Esophagus squamous epithelium (tissue), 4 donors: ENCODE data around the gene NUDCD3.

Experiments
- POLR2A ChIP-seq, 4 donors: fragments of 450-650 bp; IDR thresholded peaks; one replicate each; pipeline ENCODE4 v1.6.1; 2017; ENCODE audit warnings: antibody characterized with exemption in 4 of 4, mild to moderate bottlenecking in 4 of 4, moderate library complexity in 3 of 4
- TF ChIP-seq, protein P1 (sequence below), 6 experiments: fragments of 450-650 bp in 4 of 6; fragments of 200-600 bp in 2 of 6; sonication (generic) in 2 of 6; IDR thresholded peaks; one replicate each; pipeline ENCODE4 v1.5.1; 2016 to 2019; ENCODE audit warnings: antibody characterized with exemption in 6 of 6, mild to moderate bottlenecking in 4 of 6, moderate library complexity in 4 of 6

DNA sequence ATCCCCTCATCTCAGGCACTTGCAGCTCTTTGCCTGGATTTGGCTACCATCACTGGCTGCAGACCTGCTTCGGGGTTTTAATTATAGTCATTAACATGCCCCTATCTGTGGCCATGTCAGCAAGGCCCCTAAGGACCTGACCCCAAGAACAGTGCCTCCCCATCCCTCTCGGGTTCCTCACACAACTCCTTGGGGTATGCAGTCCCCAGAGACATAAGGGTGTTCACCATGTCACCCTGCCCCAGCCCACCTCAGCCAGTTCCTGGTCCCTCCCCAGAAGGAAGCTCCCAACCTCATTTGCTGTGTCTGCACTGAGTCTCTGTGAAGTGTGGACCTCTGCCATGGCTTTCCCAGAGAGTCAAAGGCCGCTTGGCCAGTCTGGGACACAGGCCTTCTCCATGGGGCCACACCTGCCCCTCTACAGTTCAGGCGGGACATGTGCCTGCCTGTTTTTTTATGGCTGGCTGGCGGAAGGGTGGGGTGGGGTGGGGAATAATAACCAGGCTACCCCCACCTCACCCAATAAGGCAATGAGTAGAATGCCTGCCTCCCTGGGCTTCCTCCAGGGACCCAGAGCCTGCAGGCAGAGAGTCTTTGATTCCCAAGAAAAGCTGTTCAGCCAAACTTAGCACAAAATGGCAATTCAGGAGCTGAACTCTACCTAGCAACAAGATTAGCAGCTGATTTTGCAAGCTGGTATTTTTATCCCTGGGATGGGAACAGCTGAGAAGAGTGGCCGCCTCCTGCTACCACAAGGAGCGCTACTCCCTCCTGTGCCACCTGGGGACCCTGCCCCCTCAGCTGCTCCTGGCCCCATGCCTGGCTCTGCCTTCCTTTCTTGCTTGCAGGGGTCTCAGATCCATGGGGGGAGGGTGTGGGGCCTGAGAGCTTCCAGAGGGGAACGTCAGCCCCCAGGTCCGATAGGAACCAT lies 141.3 kb downstream of the NUDCD3 start:
- TF ChIP-seq, protein P1, sequence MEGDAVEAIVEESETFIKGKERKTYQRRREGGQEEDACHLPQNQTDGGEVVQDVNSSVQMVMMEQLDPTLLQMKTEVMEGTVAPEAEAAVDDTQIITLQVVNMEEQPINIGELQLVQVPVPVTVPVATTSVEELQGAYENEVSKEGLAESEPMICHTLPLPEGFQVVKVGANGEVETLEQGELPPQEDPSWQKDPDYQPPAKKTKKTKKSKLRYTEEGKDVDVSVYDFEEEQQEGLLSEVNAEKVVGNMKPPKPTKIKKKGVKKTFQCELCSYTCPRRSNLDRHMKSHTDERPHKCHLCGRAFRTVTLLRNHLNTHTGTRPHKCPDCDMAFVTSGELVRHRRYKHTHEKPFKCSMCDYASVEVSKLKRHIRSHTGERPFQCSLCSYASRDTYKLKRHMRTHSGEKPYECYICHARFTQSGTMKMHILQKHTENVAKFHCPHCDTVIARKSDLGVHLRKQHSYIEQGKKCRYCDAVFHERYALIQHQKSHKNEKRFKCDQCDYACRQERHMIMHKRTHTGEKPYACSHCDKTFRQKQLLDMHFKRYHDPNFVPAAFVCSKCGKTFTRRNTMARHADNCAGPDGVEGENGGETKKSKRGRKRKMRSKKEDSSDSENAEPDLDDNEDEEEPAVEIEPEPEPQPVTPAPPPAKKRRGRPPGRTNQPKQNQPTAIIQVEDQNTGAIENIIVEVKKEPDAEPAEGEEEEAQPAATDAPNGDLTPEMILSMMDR (IDR thresholded peaks at IDR 0.05) = peak in 1 of 6 experiments; percentile 9
- no peak for TF ChIP-seq POLR2A (IDR thresholded peaks at IDR 0.05)
